HG02938 (cell line): ENCODE measurements around the gene RIN1.
A peak's percentile ranks its signal among the peaks of the same experiment; 100 is the strongest.
"Not testable (repeated sequence)": the region's sequence is repeated elsewhere in the genome, so short reads cannot be mapped to it uniquely, and the experiment has no call there.

Experiments used
- ATAC-seq: cut with Tn5 transposase; IDR thresholded peaks from one replicate; pipeline ENCODE4 v1.9.1; 2021; ENCODE audit warnings: mild to moderate bottlenecking, moderate library complexity; ENCODE audit not compliant: unreplicated experiment

The RIN1 gene

DNA sequence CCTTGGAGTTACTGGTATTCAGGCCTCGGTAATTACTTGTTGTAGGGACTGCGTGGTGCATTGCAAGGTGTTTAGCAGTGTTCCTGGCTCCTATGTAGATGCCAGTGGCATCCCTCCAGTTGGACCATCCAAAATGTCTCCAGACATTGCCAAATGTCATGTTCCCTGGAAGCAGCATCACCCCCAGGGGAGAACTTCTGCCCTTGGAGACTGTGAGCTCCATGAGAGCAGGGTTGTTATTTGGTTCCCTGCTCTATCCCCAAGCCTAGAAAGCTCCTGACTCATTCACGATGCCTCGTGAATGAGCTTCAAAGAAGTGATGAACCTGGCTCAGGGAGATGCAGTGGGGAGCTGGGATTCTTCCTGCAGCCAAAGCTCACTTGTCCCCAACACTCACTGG is 14.6 kb downstream of the RIN1 start:
- ATAC-seq, result no peak

DNA sequence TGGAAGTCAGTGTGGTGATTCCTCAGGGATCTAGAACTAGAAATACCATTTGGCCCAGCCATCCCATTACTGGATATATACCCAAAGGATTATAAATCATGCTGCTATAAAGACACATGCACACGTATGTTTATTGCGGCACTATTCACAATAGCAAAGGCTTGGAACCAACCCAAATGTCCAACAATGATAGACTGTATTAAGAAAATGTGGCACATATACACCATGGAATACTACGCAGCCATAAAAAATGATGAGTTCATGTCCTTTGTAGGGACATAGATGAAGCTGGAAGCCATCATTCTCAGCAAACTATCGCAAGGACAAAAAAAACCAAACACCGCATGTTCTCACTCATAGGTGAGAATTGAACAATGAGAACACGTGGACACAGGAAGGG is 15.5 kb downstream of the RIN1 start:
- not testable (repeated sequence) for ATAC-seq

DNA sequence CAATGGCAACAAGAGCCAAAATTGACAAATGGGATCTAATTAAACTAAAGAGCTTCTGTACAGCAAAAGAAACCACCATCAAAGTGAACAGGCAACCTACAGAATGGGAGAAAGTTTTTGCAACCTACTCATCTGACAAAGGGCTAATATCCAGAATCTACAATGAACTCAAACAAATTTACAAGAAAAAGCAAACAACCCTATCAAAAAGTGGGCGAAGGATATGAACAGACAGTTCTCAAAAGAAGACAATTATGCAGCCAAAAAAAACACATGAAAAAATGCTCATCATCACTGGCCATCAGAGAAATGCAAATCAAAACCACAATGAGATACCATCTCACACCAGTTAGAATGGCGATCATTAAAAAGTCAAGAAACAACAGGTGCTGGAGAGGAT is 15.9 kb downstream of the RIN1 start:
- not testable (repeated sequence) for ATAC-seq

DNA sequence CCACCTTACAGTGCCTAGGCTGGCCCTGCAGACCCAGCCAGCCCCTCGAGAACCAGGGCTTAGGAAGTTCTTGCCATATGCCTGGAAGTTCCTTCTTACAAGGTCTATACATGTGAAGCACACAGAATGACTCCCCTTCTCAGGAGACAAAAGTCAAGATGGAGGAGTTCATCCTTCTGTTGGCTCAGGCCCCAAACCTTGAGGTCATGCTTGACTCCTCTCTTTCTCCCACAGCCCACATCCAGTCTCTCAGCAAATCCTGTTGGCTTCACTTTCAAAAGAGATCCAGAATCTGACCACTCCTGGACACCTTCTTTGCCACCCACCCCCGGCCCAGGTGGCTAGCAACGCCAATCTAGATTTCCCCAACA is 17.6 kb downstream of the RIN1 start:
- no peak for ATAC-seq

DNA sequence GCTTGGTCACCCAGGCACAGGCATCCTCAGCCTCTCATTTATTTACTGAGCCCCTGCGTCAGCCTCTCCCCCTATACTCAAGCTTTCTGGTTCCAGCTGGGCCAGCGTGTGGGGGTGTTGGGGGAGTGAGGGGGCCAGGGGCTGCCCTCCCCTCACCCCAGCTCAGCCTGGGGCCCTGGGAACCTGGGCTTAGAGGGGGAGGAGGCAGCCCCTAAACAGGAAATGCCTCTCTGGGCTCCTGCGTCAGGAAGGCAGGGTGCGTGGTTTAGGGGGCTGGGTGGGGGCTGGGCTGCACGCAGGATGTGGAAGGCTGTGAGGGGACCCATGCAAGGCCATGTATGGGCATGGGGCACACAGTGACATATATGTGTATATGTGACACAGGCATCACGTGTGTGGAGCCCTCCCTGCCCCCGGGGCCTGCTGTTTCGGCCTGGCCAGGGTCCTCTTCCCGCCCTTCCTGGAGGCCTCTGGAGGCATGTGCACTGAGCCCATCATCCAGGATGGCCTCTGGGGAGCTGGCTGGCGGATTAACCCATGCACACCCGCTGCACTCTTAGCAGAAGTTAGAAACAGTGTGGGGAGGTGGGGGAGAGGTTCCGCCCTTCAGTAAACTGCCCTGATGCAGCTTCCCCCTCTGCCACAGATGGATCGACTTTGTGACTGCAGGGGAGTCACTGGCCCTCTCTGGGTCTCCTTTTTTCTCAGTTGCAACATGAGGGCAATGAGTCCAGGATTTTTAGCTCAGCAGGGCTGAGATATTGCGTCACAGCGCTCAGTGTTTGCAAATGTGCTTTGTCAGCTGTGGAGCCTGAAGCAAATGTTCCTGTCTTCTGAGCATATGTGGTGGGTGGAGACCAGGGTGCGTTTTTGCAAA is 18.3 kb downstream of the RIN1 start:
- ATAC-seq, result no peak

DNA sequence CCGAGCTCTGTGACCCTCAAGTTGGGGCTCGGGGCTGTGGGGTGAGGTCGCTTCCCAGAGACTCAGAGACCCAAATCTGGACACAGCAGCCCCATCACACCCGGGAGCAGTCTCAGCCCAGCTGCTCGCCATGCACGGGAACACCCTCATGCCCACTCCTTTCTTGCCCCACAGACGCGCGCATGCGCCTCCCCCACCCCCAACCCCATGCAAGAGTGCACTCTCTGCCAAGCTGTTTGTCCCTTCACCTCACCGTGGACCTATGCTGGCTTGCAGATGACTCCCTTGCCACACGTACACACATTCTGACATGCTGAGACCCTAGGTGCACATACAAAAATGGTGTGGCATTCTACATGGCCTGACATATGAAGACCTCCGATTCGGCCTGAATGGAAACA is 18.9 kb downstream of the RIN1 start:
- no peak for ATAC-seq

DNA sequence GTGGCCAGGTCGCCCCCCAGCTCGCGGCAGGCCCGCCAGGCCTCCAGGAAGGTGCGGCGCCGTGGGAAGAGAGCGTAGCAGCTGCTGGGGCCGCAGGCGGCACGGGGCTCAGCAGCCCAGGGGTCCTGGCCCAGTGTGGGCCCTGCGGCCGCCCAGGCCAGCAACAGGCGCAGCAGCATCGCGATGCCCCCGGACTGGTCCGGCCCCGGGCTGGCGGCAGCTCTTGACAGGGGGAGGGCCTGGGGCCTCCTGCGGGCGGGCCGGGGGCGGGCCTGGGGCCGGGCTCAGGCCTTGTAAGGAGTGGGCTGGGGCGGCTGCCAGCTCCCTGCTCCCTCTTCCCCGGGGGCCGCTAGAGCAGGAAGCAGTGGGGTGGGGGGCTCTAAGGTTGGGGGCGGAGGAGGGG is 19.4 kb downstream of the RIN1 start, which contains the start of gene CD248:
Gene CD248 (minus strand): TSS at position 196 of the 403 bp plus-strand sequence. CDS start 17 bp downstream, at position 179.
- ATAC-seq, result no peak

DNA sequence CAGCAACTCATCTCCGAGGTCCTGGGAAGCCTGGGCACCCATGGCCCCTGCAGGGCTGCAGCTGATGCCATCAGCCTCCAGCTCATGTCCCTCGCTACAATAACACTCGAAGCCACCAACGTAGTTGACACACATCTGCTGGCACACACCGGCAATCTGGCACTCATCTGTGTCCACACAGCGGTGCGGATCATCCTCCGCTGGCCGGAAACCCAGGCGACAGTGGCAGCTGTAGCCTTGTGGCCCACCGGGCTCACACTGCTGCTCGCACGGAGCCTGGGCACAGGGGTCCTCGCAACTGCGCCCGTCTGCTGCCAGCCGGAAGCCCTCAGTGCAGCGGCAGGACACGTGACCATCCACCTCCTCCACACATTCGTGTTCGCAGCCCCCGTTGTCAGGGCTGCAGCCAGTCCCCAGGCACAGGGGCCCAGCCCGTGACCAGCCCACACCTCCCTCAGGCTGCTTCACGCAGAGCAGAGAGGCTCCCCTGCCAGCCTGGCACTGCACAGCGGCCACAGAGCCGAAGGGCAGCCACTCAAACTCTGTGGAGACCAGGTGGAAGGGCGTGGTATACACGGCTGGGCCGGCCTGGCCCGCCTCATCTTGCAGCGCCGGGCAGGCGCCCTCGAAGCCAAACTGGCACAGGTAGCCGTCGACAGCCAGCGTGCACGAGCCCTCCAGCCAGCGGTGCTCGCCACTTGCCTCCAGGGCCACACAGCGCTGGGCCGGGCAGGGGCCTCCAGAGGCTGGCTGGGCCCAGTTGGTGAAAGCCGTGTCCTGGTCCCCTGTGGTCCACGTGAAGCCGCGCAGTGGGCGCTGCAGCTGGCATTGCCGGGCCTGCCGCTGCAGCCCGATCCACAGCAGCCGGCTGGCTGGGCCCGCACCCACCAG is 20.1 kb downstream of the RIN1 start:
- ATAC-seq, result no peak

DNA sequence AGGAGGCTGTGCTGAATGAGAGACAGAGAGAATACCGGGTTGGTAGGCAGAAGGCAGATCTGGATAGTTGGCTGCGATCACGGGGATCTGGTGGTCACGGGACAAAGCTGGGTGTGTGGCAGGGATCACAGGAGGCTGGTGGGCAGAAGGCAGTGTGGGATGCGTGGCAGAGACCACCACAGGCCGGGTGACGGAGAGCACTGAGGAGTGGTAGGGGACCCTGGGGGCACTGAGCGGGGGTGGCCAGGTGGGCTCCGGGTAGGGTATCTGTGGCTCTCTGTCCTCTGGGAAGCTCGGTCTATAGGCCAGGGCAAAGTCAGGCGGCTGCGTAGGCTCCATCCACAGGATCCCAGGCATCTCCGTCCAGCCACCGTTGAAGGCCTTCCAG is 20.7 kb downstream of the RIN1 start:
- no peak for ATAC-seq

DNA sequence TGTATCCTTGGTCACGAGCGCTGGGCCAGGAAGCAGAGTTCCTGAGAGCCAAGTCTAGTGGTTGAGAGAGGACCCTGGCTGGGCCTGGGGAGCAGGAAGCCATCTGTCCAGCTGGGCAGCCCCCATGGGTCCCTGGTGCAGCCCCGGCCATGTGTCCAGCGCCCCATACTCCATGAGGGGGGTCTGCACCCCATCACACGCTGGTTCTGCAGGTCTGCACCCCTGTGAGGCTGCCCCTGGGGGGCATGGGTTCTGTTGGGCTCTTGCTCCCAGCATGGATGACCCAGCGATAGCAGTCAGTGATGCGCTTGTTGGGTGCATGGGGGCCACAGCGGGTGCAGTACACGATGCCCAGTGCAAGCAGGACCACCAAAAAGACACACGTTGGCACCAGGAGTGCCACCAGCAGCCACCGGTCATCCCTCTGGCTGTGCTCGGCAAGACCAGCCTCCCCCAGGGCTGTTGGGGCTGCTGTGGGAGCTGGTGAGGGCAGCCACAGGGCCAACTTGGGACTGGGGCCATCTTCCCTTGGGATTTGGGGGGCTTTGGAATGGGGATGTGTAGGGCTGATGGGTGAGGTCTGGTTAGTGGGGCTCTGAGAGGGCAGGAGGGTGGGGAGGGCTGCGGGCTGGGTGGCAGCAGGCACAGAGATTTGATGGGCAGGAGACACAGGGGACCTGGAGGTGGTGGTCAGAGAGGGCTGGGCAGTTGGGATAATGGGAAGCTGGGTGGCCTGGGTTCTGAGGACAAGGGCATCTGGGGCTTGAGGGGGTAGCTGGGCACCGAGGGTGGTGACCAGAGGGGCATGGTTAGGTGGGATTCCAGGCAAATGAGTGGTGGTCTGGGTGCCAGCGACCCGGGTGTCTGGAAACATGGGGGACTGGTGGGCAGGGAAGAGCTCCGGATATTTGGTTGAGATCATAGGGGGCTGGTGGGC is 21.4 kb downstream of the RIN1 start:
- no peak for ATAC-seq

DNA sequence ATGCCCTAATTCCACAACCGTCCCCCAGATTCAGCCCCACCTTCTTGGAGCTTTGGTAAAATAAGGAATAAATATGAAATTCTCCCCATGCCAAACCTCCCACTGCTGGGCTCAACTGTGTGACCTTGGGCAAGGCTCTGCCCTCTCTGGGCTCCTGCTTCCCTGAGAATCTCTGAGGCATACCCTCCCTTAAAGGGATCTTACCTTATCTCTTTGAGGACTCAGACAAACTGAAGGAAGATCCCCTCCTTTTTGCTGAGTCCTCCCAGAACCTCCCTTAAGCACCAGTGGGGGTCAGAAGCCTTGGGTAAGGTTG is 22.1 kb downstream of the RIN1 start:
- ATAC-seq, result no peak

DNA sequence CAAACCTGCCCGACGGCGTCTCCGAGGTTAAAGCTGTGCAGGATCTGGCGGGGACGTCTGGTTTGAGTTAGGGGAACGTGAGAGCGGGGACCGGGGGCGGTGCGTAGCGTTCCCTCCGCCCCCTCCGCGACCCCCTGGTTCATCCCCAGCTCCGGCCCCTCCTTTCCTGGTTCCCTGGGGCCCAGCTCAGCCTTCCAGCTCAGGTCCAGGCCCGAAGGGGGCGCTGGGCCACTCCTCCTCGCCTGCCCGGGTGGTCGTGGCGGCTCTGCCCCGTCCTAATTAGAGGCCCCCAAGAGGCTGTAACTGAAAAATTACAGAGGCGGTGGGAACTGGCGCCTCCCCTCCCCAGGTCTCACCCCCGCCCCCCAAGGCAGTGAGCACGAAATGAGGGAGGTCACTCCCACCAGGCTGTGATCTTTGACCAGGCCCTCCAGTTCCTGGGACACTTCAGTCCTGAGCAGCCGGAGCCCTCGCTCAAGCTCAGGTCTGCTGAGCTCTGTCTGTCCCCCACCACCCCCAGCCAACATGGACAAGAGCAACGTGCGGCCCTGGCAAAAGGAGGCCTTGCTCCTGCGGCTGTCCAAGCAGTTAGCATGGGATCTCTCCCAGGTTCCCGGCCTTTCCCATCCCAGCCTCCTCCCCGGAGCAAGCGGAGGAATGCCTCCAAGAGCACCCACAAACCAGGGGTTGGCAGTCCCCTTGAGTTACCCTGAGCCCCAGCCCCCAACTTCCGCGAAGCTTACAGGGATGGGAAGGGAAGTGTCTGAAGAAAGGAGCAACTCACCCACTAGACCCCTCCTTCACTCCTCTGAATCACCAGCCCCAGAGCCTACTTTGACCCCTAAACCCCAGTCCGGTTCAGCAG is 22.7 kb downstream of the RIN1 start:
- ATAC-seq, result no peak

DNA sequence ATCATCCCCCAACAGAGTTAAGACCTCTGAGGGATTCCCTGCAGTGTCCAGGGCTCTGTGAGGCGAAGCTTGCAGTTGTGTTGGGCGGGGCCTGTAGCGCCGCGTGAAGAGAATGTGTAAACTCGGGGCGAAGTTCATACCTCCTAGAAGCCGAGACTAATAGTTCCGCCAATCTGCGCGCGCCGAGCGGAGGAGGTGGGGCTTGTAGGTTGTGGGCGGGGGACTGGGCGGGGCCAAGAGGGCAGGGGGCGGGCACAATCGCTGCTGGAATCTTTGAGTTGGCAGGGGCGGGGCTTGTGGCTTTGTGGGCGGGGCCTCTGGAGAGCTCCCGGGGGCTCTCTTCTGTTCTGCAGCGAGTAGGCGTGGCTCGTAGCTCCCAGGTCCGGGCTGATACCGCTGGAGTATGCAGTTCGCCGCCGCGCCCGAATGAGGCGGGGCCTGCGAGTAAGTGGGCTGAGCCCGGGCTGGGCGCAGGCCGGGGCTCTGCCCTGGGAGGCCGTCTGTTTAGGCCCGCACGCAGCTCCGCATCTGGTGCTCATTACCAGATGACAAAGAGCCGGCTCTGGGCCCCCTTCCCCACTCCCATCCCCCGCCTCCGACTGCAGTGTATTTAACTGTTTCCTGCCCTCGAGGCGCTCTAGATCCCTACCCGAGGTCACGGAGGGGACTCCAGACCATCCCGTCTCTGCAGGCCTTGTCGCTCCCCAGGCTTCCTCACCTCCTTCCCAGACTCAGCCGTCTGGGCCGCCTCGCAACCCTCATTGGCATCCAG is 23.5 kb downstream of the RIN1 start:
- ATAC-seq, result peak; percentile 40

DNA sequence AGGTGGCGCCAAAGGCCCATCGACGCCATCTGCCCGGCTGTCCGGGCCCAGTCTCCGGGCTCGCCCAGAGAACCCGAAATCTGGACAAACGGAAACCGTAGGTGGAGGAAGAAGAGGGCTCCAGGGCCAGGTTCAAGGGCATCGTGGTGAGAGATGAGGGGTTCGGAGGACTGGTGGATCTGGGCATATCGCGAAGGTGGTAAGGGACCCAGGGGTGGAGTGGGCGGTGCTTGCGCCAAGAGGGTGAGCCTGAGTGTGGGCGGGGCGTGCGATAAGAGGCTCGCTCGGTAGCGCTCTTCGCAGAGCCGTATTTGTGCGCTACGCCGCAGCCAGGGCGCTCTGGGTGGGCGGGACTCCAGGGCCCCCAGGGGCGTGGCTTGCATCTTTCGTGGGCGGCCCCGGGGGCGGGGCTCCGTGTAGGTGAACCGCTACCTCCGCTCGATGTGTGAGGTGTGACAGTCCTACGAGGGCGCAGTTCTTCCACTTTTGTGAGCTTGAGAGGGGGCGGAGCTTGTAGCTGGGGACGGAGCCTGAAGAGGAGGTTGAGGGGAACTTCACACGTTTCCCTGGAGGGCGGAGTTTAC is 24.2 kb downstream of the RIN1 start:
- peak; percentile 55 for ATAC-seq

DNA sequence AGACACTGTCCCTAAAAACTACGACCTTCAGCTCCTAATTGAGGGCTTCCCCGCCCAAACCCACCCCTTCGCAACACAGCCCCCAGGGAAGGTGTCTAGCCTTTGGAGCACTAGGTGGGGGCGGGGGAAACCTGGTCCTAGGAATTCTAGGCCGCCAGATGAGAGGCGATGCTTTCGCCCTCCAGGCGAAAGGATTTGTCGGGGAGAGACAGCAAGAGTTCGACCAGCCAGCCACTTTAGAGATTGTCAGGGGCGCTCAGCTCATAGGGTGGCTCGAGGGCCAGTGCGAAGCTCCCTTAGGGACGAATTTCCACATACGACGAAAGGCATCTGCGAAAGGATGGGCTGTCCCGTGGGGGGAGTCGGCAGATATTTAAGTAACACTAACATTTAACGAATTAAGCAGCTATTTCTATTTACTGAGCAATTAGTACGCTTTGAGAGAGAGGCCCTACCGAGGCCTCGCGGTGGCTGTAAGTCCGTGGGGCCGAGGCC is 24.7 kb downstream of the RIN1 start:
- ATAC-seq, result no peak

DNA sequence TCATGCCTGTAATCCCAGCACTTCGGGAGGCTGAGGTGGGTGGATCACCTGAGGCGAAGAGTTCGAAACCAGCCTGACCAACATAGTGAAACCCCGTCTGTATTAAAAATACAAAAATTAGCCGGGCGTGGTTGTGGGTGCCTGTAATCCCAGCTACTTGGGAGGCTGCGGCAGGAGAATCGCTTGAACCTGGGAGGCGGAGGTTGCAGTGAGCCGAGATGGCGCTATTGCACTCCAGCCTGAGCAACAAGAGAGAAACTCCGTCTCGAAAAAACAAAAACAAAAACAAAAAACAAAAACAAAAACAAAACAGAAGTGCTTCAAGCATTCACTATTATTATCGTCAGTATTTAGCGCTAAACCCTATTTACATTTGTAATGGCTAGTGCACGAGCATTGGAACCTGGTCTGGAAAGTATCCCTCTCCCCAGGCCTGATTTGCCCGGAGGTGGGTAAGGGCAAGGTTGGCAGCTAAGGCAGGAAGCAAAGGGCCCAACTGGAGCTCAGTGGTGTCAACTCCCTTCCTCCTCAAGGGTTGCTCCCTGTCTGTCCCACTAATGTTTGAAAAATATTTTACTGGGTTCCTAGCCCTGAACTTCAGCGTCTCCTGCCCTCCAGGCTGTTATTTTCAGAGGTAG is 25.3 kb downstream of the RIN1 start:
- ATAC-seq, result not testable (repeated sequence)

DNA sequence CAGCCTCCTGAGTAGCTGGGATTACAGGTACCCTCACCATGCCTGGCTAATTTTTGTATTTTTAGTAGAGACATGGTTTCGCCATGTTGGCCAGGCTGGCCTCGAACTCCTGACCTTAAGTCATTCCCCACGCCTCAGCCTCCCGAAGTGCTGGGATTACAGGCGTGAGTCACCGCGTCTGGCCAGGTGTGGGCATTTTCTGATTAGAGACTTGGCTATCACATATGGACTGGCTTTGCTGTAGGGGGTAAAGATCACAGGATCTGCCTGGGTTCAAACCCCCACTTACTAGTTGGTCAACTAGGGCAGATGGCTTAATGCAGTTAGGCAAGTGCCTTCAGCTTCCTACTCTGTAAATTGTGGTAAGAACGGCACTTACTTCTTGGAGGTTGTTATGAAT is 25.9 kb downstream of the RIN1 start:
- ATAC-seq, result no peak

DNA sequence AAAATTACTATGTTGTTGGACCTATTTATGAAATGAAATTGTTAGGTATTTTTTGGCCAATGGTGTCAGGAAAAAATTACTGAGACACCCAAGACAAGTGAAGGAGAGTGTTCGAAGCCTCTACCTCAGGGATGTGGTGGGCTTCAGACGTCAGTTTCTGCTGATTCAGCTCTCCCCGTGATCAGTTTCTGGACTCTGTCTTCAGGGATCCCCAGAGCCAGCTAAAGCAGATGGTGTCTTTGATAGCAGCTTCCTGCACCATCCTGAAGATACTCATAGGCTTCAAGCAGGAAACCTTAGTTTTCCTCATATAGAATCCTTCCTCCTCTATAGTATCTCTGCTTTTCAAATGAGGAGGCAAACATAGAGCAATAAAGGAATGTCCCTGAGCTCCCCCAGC is 26.8 kb downstream of the RIN1 start:
- ATAC-seq, result no peak
